Effector memory CD8-positive, alpha-beta T cell (primary cell): ENCODE measurements around the gene MLXIPL.
"Not testable (repeated sequence)": the region's sequence is repeated elsewhere in the genome, so short reads cannot be mapped to it uniquely, and the experiment has no call there.

Source experiments
- ATAC-seq: fragments of 150-1000 bp; cut with Tn5 transposase; replicated peaks from 2 replicates; pipeline ENCODE4 v1.10.0; 2021; ENCODE audit warnings: mild to moderate bottlenecking, moderate library complexity
- DNase-seq, 3 experiments: peaks; one replicate each; pipeline ENCODE4 v3.0.0; 2021
- H3K27ac Mint-ChIP-seq, 2 donors: one replicate each; pipeline ENCODE4 v1.8.0; 2022; ENCODE audit warnings: mild to moderate bottlenecking in 2 of 2, mixed read lengths in 2 of 2, moderate library complexity in 2 of 2
- H3K27me3 Mint-ChIP-seq, 2 donors: one replicate each; pipeline ENCODE4 v1.8.0; 2022; ENCODE audit warnings: mixed read lengths in 2 of 2
- H3K36me3 Mint-ChIP-seq: one replicate; pipeline ENCODE4 v1.8.0; 2022; ENCODE audit warnings: mild to moderate bottlenecking, moderate library complexity, mixed read lengths; ENCODE audit not compliant: insufficient read depth
- H3K4me1 Mint-ChIP-seq, 2 donors: one replicate each; pipeline ENCODE4 v1.8.0; 2022; ENCODE audit warnings: low read depth in 2 of 2, mixed read lengths in 2 of 2
- H3K4me3 Mint-ChIP-seq, 2 donors: one replicate each; pipeline ENCODE4 v1.8.0; 2022; ENCODE audit warnings: mild to moderate bottlenecking in 2 of 2, mixed read lengths in 2 of 2, moderate library complexity in 2 of 2
- H3K9me3 Mint-ChIP-seq, 2 donors: one replicate each; pipeline ENCODE4 v1.8.0; 2022; ENCODE audit warnings: mixed read lengths in 2 of 2

The MLXIPL gene

GRCh38 chr7:73573791-73574190 is 50.5 kb downstream of the MLXIPL start:
- Mint-ChIP-seq H3K9me3 (no peaks in the 10 kb centered on the region), H3K27ac (no peak overlapping the region), H3K36me3 (peaks cover 51% of the 10 kb centered on the region), H3K4me3 (no peak overlapping the region), H3K4me1 (peaks cover 14 to 24% of the 10 kb centered on the region in 2 donors), H3K27me3 (no peaks in the 10 kb centered on the region)
- no peak for DNase-seq
- no peak for ATAC-seq

- H3K27ac Mint-ChIP-seq, result no peak overlapping the region
- no peak for DNase-seq
- H3K36me3 Mint-ChIP-seq, result peaks cover 55% of the 10 kb centered on the region
- no peaks in the 10 kb centered on the region for H3K9me3 Mint-ChIP-seq
- ATAC-seq, result no peak
- H3K4me1 Mint-ChIP-seq, result peaks cover 11 to 19% of the 10 kb centered on the region in 2 donors
- no peak overlapping the region for H3K4me3 Mint-ChIP-seq
- no peaks in the 10 kb centered on the region for H3K27me3 Mint-ChIP-seq
These were observed 51.0 kb downstream of the MLXIPL start for GRCh38 chr7:73573276-73573675.

DNA sequence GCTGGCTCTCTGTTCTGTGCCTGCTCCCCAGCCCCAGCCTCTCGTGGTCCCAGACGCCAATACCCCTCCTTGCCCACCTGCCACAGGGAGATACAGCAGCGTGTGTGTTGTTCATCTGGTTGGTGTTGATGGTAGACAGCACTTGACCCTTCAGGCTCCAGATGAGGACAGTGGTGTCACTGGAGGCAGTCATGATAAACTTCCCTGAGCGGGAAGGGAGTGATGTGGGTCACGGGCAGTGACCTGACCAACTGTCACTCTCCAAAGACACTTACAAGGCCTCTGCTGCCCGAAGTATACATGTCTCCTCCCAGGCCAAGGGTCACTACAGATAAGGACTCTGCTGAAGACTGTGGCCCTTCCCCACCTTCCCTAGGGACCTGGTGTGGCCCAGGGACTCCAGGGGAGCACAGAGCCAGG is 51.5 kb downstream of the MLXIPL start:
- peaks cover 10 to 16% of the 10 kb centered on the region in 2 donors for H3K4me1 Mint-ChIP-seq
- ATAC-seq (no peak), DNase-seq (no peak)
- H3K27ac Mint-ChIP-seq, result peak overlapping the region in 1 of 2 donors; percentile 62
- no peaks in the 10 kb centered on the region for H3K9me3 Mint-ChIP-seq
- peaks cover 55% of the 10 kb centered on the region for H3K36me3 Mint-ChIP-seq
- no peak overlapping the region for H3K4me3 Mint-ChIP-seq
- H3K27me3 Mint-ChIP-seq, result no peaks in the 10 kb centered on the region

DNA sequence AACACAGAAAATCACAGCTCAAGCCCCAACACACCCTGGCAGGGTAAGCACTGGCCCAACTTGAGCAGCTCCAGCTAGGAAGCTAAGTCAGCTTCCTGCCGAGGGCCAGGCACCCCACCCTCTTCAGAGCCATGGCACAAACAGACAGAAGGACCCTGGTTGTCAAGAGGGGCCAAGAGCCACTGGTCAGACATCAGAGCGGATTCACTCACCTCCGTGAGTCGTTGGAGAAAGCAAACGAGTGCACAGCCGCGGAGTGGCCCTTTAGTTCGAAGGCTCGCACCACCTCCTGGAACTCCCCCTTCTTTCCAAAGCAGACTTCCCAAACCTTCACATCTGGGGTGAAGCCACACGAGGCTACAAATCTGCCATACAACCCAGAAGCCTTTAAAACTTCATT is 53.3 kb downstream of the MLXIPL start:
- peaks cover 10 to 16% of the 10 kb centered on the region in 2 donors for H3K4me1 Mint-ChIP-seq
- H3K36me3 Mint-ChIP-seq, result peaks cover 46% of the 10 kb centered on the region
- no peak overlapping the region for H3K27ac Mint-ChIP-seq
- H3K27me3 Mint-ChIP-seq, result no peaks in the 10 kb centered on the region
- DNase-seq (no peak), ATAC-seq (no peak)
- no peaks in the 10 kb centered on the region for H3K9me3 Mint-ChIP-seq
- no peak overlapping the region for H3K4me3 Mint-ChIP-seq

DNA sequence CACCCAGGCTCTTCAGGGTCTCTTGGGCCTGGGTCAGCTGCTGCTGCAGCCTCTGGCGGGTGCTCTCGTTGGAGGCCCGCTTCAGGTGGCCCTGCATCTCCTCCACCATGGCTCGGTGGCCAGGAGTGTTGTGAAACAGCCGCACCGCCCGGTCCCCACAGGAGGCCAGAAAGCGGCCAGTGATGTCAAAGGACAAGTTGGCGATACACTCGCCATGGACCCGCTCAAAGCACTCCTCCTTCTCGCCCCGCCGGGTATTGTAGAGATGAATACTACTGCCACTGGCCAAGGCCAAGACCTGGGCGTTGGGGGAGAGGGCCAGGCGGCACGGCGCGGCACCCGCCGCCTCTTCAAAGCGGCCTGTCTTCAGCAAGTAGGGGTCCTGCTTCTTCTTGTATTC is 53.8 kb downstream of the MLXIPL start:
- peaks cover 10 to 21% of the 10 kb centered on the region in 2 donors for H3K4me1 Mint-ChIP-seq
- DNase-seq, result no peak
- H3K27ac Mint-ChIP-seq, result no peak overlapping the region
- no peaks in the 10 kb centered on the region for H3K9me3 Mint-ChIP-seq
- H3K36me3 Mint-ChIP-seq, result peaks cover 46% of the 10 kb centered on the region
- H3K27me3 Mint-ChIP-seq, result no peaks in the 10 kb centered on the region
- no peak overlapping the region for H3K4me3 Mint-ChIP-seq
- ATAC-seq, result no peak

DNA sequence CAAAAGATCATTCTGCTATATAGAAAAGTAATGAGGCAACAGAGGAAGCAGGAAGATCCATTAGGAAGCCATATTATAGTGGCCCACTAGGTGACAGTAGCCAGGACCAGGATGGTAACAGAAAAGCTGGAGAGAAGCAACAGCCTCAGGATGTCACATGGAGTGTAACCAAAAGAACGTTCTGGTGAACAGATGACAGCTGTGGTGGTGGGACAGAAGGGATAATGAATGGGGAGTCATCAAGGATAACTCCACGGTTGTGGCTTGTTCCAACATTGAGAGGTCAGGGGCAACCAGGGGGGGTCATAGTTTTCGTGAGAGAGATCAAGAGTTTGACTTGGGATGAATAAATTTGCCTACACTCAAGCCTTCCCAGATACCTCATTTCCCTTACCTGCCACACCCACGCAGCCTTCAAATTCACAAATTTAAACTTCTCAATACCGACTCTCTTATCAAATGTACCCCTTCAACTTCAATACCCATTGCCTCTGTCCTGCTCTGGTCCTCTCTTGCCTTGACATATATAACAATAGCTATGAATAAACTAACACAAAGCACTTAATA is 55.2 kb downstream of the MLXIPL start:
- Mint-ChIP-seq H3K4me3 (no peak overlapping the region), H3K9me3 (no peaks in the 10 kb centered on the region), H3K36me3 (peaks cover 36% of the 10 kb centered on the region), H3K4me1 (peaks cover 10 to 23% of the 10 kb centered on the region in 2 donors), H3K27ac (peak overlapping the region in 1 of 2 donors; percentile 56), H3K27me3 (no peaks in the 10 kb centered on the region)
- DNase-seq, result no peak
- no peak for ATAC-seq

DNA sequence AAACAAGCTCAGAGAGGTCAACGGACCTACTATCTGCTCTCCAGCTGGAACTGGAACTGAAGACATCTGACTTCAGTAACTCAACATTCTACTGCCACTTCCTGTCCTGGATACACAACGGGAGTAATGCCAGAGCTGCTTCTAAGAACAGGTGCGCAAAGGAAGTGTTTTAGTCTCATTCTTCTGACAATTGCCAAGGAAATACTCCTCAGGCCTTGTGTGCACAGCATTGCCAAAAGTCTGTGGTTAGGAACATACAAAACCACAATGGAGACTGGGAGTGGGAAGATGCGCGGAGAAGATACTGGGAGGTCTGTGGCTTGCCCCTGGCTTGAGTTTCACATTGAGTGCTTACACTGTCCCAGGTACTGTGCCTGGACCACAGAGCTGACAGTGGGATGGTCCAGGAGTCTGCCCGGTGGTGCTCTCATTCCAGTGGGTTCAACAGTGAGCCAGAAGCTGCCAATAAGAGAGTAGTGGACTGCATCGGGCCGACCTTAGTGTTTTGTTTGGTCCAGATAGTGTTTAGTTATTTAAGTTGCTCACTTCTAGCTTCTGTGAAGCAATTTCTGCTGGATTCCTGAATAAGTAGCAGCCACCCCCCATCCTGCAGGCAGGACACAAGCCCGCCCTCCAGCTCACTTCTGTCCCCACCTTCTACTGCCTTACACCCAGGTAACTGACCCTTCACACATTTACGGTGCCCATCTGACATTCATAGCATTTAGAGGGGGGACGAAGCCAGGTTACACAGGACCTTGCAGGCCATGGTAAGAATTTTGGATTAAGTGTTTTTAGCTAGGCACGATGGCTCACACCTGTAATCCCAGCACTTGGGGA is 56.3 kb downstream of the MLXIPL start:
- Mint-ChIP-seq H3K27ac (peak overlapping the region; percentile 41 to 56), H3K36me3 (peaks cover 26% of the 10 kb centered on the region), H3K4me1 (peaks cover 7 to 23% of the 10 kb centered on the region in 2 donors), H3K4me3 (no peak overlapping the region), H3K27me3 (no peaks in the 10 kb centered on the region), H3K9me3 (no peaks in the 10 kb centered on the region)
- DNase-seq (no peak), ATAC-seq (no peak)

DNA sequence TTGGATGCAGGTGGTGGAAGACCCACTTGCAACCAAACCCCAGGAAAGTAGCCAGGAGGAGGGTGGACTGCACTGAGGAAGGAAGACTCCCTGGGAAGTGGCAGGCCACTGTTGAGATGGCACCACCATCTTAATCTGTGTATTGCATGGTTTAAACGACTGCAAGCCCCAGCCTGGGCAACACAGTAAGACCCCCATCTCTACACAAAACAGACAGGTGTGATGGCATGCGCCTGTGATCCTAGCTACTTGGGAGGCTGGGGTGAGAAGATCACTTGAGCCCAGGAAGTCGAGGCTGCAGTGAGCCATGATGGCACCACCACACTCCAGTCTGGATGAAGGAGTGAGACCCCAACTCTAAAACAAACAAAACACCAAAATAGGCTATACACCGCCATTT is 57.2 kb downstream of the MLXIPL start:
- no peak overlapping the region for H3K27ac Mint-ChIP-seq
- H3K9me3 Mint-ChIP-seq, result no peaks in the 10 kb centered on the region
- peaks cover 18% of the 10 kb centered on the region for H3K36me3 Mint-ChIP-seq
- H3K4me3 Mint-ChIP-seq, result no peak overlapping the region
- DNase-seq (no peak), ATAC-seq (no peak)
- peaks cover 7 to 16% of the 10 kb centered on the region in 2 donors for H3K4me1 Mint-ChIP-seq
- H3K27me3 Mint-ChIP-seq, result no peaks in the 10 kb centered on the region

- H3K27ac Mint-ChIP-seq, result peak overlapping the region; percentile 46 to 83
- not testable (repeated sequence) for DNase-seq, H3K9me3 Mint-ChIP-seq, H3K27me3 Mint-ChIP-seq
- H3K4me3 Mint-ChIP-seq, result peak overlapping the region; percentile 68 to 81
- peaks cover 7 to 16% of the 10 kb centered on the region in 2 donors for H3K4me1 Mint-ChIP-seq
- H3K36me3 Mint-ChIP-seq, result peaks cover 13% of the 10 kb centered on the region
- peak; percentile 57 for ATAC-seq
These were observed 57.9 kb downstream of the MLXIPL start for GRCh38 chr7:73566431-73566830.

- Mint-ChIP-seq H3K27me3 (no peaks in the 10 kb centered on the region), H3K36me3 (peaks cover 8% of the 10 kb centered on the region), H3K27ac (peak overlapping the region; percentile 46 to 83), H3K4me3 (peak overlapping the region; percentile 68 to 81), H3K9me3 (no peaks in the 10 kb centered on the region), H3K4me1 (peaks cover 7 to 16% of the 10 kb centered on the region in 2 donors)
- DNase-seq (no peak), ATAC-seq (peak; percentile 41)
These were observed 58.5 kb downstream of the MLXIPL start for GRCh38 chr7:73565675-73566340.

GRCh38 chr7:73560109-73560835 is 64.0 kb downstream of the MLXIPL start:
- Mint-ChIP-seq H3K4me3 (peak overlapping the region in 1 of 2 donors; percentile 48), H3K27ac (no peak overlapping the region), H3K27me3 (no peaks in the 10 kb centered on the region), H3K36me3 (peaks cover 28% of the 10 kb centered on the region), H3K4me1 (peaks cover 14 to 17% of the 10 kb centered on the region in 2 donors), H3K9me3 (no peaks in the 10 kb centered on the region)
- ATAC-seq (no peak), DNase-seq (no peak)

- Mint-ChIP-seq H3K27ac (peak within 1 kb of the TSS; percentile 92 to 97), H3K36me3 (peaks cover 43% of the 10 kb centered on the region), H3K4me1 (peaks cover 22 to 24% of the 10 kb centered on the region in 2 donors), H3K9me3 (no peaks in the 10 kb centered on the region), H3K27me3 (no peaks in the 10 kb centered on the region), H3K4me3 (peak within 1 kb of the TSS; percentile 95)
- peak; percentile 70 to 80 (median 79) for DNase-seq
- ATAC-seq, result peak; percentile 62
These were observed 66.7 kb downstream of the MLXIPL start, which contains the start of gene BCL7B for GRCh38 chr7:73557397-73558257. TSS of gene BCL7B (minus strand) at chr7:73557690. CDS start at chr7:73557578, 112 bp downstream.
